ENCODE measurements around the gene LRRK1. TPM values are rescaled to one million over a fixed set of nuclear protein-coding genes. Genes with fewer than 3 reads are reported as not detected.

Gene LRRK1
- total RNA-seq, 1 experiment from 2014 or later, result 7.0 TPM

DNA sequence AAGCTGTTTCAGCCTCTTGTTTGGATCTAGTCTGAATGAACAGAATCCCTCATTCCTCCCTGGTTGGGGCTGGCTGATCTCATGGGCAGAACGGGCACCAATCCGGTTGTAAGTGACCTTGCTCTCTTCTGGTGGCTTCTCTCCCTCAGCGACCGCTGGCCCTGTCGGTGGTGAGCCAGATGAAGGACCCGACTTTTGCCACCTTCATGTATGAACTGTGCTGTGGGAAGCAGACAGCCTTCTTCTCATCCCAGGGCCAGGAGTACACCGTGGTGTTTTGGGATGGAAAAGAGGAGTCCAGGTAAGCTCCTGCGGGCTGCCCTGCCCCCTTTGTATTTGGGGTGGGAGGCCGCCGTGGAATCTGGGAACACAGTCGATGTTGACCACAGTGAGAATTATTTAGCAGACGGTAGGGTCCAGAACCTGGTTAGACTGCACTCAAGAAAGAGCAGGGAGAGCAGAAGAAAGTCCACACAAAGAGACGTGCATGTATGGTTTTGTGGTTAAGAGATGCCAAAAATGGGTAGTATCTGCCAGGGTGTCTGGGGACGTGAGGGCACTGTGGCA lies 138.8 kb downstream of the LRRK1 start:
- intact Hi-C loops (cut with micrococcal nuclease), result no loop called here
- no TSS peak for BruUV-seq (replicated peaks)
- TF ChIP-seq, protein P1, sequence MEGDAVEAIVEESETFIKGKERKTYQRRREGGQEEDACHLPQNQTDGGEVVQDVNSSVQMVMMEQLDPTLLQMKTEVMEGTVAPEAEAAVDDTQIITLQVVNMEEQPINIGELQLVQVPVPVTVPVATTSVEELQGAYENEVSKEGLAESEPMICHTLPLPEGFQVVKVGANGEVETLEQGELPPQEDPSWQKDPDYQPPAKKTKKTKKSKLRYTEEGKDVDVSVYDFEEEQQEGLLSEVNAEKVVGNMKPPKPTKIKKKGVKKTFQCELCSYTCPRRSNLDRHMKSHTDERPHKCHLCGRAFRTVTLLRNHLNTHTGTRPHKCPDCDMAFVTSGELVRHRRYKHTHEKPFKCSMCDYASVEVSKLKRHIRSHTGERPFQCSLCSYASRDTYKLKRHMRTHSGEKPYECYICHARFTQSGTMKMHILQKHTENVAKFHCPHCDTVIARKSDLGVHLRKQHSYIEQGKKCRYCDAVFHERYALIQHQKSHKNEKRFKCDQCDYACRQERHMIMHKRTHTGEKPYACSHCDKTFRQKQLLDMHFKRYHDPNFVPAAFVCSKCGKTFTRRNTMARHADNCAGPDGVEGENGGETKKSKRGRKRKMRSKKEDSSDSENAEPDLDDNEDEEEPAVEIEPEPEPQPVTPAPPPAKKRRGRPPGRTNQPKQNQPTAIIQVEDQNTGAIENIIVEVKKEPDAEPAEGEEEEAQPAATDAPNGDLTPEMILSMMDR (conservative IDR thresholded peaks at IDR 0.05; ENCODE audit: low read depth, low read length), result no peak
- TF ChIP-seq EZH2phosphoT487 (IDR thresholded peaks at IDR 0.05; ENCODE audit: borderline replicate concordance, low read length) (no peak), EZH2 (IDR thresholded peaks at IDR 0.05; ENCODE audit: low read length, unreplicated experiment) (no peak)
- no peaks in the 10 kb centered on the region for H3K36me3 ChIP-seq (ENCODE audit: low read depth, low read length)
- no peaks in the 10 kb centered on the region for H3K79me2 ChIP-seq (ENCODE audit: low read length)
- no peaks in the 10 kb centered on the region for H3F3A ChIP-seq (ENCODE audit: low read length, unreplicated experiment)
- H3K27me3 ChIP-seq (ENCODE audit: low read length), result no peaks in the 10 kb centered on the region
- H2AFZ ChIP-seq (ENCODE audit: low read length), result no peak overlapping the region
- CTCF ChIA-PET, result no interaction called here
- no peaks in the 10 kb centered on the region for H3K9me3 ChIP-seq (ENCODE audit: low read length)
- no peak for ATAC-seq
- H3K9ac ChIP-seq (ENCODE audit: low read length), result no peak overlapping the region
- no peaks in the 10 kb centered on the region for H3K4me1 ChIP-seq (ENCODE audit: insufficient read depth, low read length)
- POLR2A ChIA-PET (ENCODE audit: unreplicated experiment), result no interaction called here
- no peak overlapping the region for H3K27ac ChIP-seq (ENCODE audit: low read length)
- no peak overlapping the region for H3K4me2 ChIP-seq (ENCODE audit: low read length)
- no peak for DNase-seq
- no peaks in the 10 kb centered on the region for H3K9me2 ChIP-seq (replicated peaks; ENCODE audit: low read length)
- H3K4me3 ChIP-seq (ENCODE audit: low read length), result no peak overlapping the region
- H4K20me1 ChIP-seq (ENCODE audit: low read length), result no peaks in the 10 kb centered on the region

DNA sequence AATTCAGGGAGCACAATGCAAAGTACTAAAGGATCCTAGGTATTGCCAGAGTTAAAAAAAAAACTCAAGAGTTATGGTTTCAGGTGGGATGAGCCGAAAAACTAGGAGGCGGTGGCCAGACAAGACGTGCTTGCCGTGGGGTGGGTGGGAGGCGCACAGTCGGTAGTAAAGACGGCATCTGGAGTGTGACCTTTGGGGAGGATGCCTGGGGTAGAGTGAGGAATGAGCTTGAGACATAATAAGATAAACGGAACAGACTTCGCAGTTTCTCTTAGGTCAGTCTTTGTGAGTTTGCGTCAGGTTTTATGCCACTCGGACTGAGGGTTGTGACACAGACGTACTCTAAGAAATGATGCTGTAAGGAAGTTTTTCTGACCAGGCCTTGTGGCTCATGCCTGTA lies 139.6 kb downstream of the LRRK1 start:
- no peak overlapping the region for H3K27ac ChIP-seq (ENCODE audit: low read length)
- H3K79me2 ChIP-seq (ENCODE audit: low read length), result no peaks in the 10 kb centered on the region
- no peak for ATAC-seq
- no peaks in the 10 kb centered on the region for H3K36me3 ChIP-seq (ENCODE audit: low read depth, low read length)
- H3K27me3 ChIP-seq (ENCODE audit: low read length), result no peaks in the 10 kb centered on the region
- POLR2A ChIA-PET (ENCODE audit: unreplicated experiment), result no interaction called here
- H2AFZ ChIP-seq (ENCODE audit: low read length), result no peak overlapping the region
- no TSS peak for BruUV-seq (replicated peaks)
- no peaks in the 10 kb centered on the region for H3K9me3 ChIP-seq (ENCODE audit: low read length)
- CTCF ChIA-PET, result no interaction called here
- intact Hi-C loops (cut with micrococcal nuclease), result no loop called here
- no peaks in the 10 kb centered on the region for H4K20me1 ChIP-seq (ENCODE audit: low read length)
- H3K9ac ChIP-seq (ENCODE audit: low read length), result no peak overlapping the region
- DNase-seq, result no peak
- no peak for TF ChIP-seq EZH2 (IDR thresholded peaks at IDR 0.05; ENCODE audit: low read length, unreplicated experiment)
- no peak for TF ChIP-seq EZH2phosphoT487 (IDR thresholded peaks at IDR 0.05; ENCODE audit: borderline replicate concordance, low read length)
- TF ChIP-seq, protein P1 (conservative IDR thresholded peaks at IDR 0.05; ENCODE audit: low read depth, low read length), result no peak
- no peaks in the 10 kb centered on the region for H3K9me2 ChIP-seq (replicated peaks; ENCODE audit: low read length)
- no peak overlapping the region for H3K4me3 ChIP-seq (ENCODE audit: low read length)
- no peak overlapping the region for H3K4me2 ChIP-seq (ENCODE audit: low read length)
- H3F3A ChIP-seq (ENCODE audit: low read length, unreplicated experiment), result no peaks in the 10 kb centered on the region
- no peaks in the 10 kb centered on the region for H3K4me1 ChIP-seq (ENCODE audit: insufficient read depth, low read length)

DNA sequence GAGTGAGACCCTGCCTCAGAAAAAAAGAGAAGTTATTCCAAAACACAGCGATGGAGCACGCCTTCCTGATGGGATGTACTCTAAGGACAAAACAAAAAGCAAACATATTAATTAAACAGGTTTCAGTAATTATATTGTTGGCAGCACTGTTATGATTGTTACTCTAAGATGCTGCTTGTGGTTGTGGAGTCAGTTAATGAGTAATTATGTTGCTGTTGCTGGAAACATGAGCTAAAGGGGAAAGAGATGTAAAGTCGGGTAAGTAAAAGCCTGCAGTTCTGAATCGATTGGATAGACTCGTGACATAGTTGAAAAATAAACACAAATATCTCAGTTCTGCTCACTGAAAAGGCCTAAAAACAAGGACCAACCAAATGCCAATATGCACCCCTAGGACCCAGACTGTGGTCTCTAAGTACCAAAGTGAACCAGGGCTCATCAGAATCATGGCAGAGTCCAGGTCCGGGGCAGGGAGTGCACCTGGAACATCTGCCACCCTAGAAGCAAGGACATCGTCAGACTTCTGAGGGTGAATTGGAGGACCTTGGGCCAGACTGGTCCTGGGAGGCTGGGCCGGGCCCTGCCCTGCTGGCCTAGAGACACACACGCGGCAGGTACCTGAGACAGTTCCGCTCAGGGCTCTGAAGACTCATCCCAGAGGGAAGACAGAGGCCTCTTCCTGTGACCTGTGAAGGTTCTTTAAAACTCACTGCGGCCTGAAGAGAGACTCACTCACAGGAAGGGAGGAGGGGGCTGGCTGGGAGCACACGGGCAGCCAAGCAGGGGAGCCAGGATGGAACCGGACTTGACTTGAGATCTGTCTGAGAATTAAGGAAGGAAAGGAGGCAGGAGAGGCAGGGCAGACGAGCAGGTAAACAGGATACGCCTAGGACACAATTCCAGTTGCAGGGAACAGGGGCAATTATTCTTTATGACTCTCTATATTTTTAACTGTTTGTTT lies 140.5 kb downstream of the LRRK1 start:
- DNase-seq (no peak), ATAC-seq (no peak)
- Histone ChIP-seq H3K27ac (ENCODE audit: low read length) (no peak overlapping the region), H3K4me1 (ENCODE audit: insufficient read depth, low read length) (no peaks in the 10 kb centered on the region), H3K9me3 (ENCODE audit: low read length) (no peaks in the 10 kb centered on the region), H3K79me2 (ENCODE audit: low read length) (no peaks in the 10 kb centered on the region), H2AFZ (ENCODE audit: low read length) (no peak overlapping the region), H3K9me2 (replicated peaks; ENCODE audit: low read length) (no peaks in the 10 kb centered on the region), H4K20me1 (ENCODE audit: low read length) (no peaks in the 10 kb centered on the region), H3F3A (ENCODE audit: low read length, unreplicated experiment) (no peaks in the 10 kb centered on the region), H3K4me3 (ENCODE audit: low read length) (no peak overlapping the region), H3K4me2 (ENCODE audit: low read length) (no peak overlapping the region), H3K36me3 (ENCODE audit: low read depth, low read length) (no peaks in the 10 kb centered on the region), H3K9ac (ENCODE audit: low read length) (no peak overlapping the region), H3K27me3 (ENCODE audit: low read length) (no peaks in the 10 kb centered on the region)
- no TSS peak for BruUV-seq (replicated peaks)
- ChIA-PET POLR2A (ENCODE audit: unreplicated experiment) (no interaction called here), CTCF (no interaction called here)
- intact Hi-C loops (cut with micrococcal nuclease), result no loop called here
- no peak for TF ChIP-seq EZH2 (IDR thresholded peaks at IDR 0.05; ENCODE audit: low read length, unreplicated experiment)
- TF ChIP-seq, protein P1 (conservative IDR thresholded peaks at IDR 0.05; ENCODE audit: low read depth, low read length), result no peak
- no peak for TF ChIP-seq EZH2phosphoT487 (IDR thresholded peaks at IDR 0.05; ENCODE audit: borderline replicate concordance, low read length)
